Vagina (tissue), 2 donors: Measurements from ENCODE around the gene AGBL1. TPM values are rescaled to one million over a fixed set of nuclear protein-coding genes. Genes with fewer than 3 reads are reported as not detected.
"Not testable (repeated sequence)": the region's sequence is repeated elsewhere in the genome, so short reads cannot be mapped to it uniquely, and the experiment has no call there.

Experiments
- DNase-seq, 2 donors: peaks; one replicate each; pipeline ENCODE4 v3.0.0-alpha.2; 2017; ENCODE audit errors: extremely low spot score in 2 of 2
- H3K27ac ChIP-seq: fragments of 200-600 bp; sonication (generic); one replicate; pipeline ENCODE4 v1.5.1; 2019
- H3K27me3 ChIP-seq: fragments of 200-600 bp; sonication (generic); one replicate; pipeline ENCODE4 v1.5.1; 2019
- H3K36me3 ChIP-seq, 2 donors: fragments of 200-600 bp; sonication (generic); one replicate each; pipeline ENCODE4 v1.5.1; 2017 to 2019
- H3K4me1 ChIP-seq: fragments of 200-600 bp; sonication (generic); one replicate; pipeline ENCODE4 v1.5.1; 2019
- H3K4me3 ChIP-seq, 2 donors: fragments of 200-600 bp; sonication (generic); 1 replicate in 1 of 2; 2 replicates in 1 of 2; pipeline ENCODE4 v1.5.1; 2016 to 2019
- H3K9me3 ChIP-seq: fragments of 200-600 bp; sonication (generic); one replicate; pipeline ENCODE4 v1.5.1; 2019
- CTCF ChIP-seq, 3 experiments: fragments of 450-650 bp in 2 of 3; fragments of 200-600 bp in 1 of 3; sonication (generic) in 1 of 3; IDR thresholded peaks; one replicate each; pipeline ENCODE4 v1.5.1; 2017 to 2019; ENCODE audit warnings: antibody characterized with exemption in 3 of 3, mild to moderate bottlenecking in 2 of 3, moderate library complexity in 2 of 3
- POLR2A ChIP-seq, 2 donors: fragments of 450-650 bp; IDR thresholded peaks; one replicate each; pipeline ENCODE4 v1.6.1; 2017; ENCODE audit warnings: antibody characterized with exemption in 2 of 2, mild to moderate bottlenecking in 2 of 2, moderate library complexity in 2 of 2
- POLR2AphosphoS5 ChIP-seq, 2 donors: sonication (generic); formaldehyde crosslinking; IDR thresholded peaks; one replicate each; pipeline ENCODE4 v1.9.0; 2017; ENCODE audit warnings: antibody characterized with exemption in 2 of 2, mild to moderate bottlenecking in 2 of 2, low read depth in 1 of 2; ENCODE audit not compliant: insufficient read depth in 1 of 2
- intact Hi-C: fragments of 100-400 bp; cut with DNase I; formaldehyde crosslinking; loops from one replicate; pipeline ENCODE4 v1.15.1; 2023
- total RNA-seq: library from RNA; depleted of rRNA; stranded (reverse); fragments of >200 nt; gene quantifications from one replicate; pipeline ENCODE4 v1.2.3, GENCODE V29; 2016

AGBL1 gene
- total RNA-seq, 1 donor from 2014 or later, result not detected

GRCh38 chr15:86876387-86876944 lies 796.8 kb downstream of the AGBL1 start:
- no peaks in the 10 kb centered on the region for H3K9me3 ChIP-seq
- intact Hi-C loops, result no loop called here
- no peaks in the 10 kb centered on the region for H3K27me3 ChIP-seq
- no peak overlapping the region for H3K27ac ChIP-seq
- DNase-seq, result no peak
- no peak for TF ChIP-seq POLR2A (IDR thresholded peaks at IDR 0.05)
- no peak for TF ChIP-seq POLR2AphosphoS5 (IDR thresholded peaks at IDR 0.05; ENCODE audit: insufficient read depth in 1 of 2, low read depth in 1 of 2)
- TF ChIP-seq CTCF (IDR thresholded peaks at IDR 0.05), result no peak
- no peak overlapping the region for H3K4me3 ChIP-seq
- no peaks in the 10 kb centered on the region for H3K4me1 ChIP-seq
- no peaks in the 10 kb centered on the region for H3K36me3 ChIP-seq

- intact Hi-C loops, result no loop called here
- TF ChIP-seq CTCF (IDR thresholded peaks at IDR 0.05) (no peak), POLR2A (IDR thresholded peaks at IDR 0.05) (no peak), POLR2AphosphoS5 (IDR thresholded peaks at IDR 0.05; ENCODE audit: insufficient read depth in 1 of 2, low read depth in 1 of 2) (no peak)
- Histone ChIP-seq H3K36me3 (no peaks in the 10 kb centered on the region), H3K27ac (no peak overlapping the region), H3K27me3 (no peaks in the 10 kb centered on the region), H3K4me1 (no peaks in the 10 kb centered on the region), H3K9me3 (no peaks in the 10 kb centered on the region), H3K4me3 (no peak overlapping the region)
- no peak for DNase-seq
Observed at GRCh38 chr15:86877171-86877631, 797.5 kb downstream of the AGBL1 start.

DNA sequence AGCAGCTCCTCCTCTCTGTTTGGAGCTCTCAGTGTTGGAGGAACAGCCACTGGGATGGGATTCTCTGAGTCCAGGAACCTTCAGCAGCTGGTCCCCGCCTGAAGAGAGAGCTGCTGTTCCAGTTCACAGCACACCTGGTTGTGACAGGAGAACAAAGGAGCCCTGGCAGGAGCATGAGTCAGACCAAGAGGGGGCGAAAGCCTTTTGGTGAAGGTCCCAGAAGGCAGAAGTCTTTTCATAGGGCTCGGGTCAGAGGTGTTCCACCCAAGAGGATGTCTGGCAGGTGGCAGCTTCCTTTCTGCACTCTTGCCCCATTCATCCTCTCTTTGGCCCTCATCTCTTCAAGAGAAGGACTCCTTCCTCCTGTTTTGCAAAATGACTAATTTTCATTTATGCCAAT lies 799.2 kb downstream of the AGBL1 start:
- H3K36me3 ChIP-seq, H3K27ac ChIP-seq, H3K9me3 ChIP-seq, intact Hi-C loops, H3K27me3 ChIP-seq, DNase-seq, H3K4me3 ChIP-seq, H3K4me1 ChIP-seq: not testable (repeated sequence)

- DNase-seq, result no peak
- Histone ChIP-seq H3K27ac (no peak overlapping the region), H3K4me3 (no peak overlapping the region), H3K36me3 (no peaks in the 10 kb centered on the region), H3K4me1 (no peaks in the 10 kb centered on the region), H3K9me3 (no peaks in the 10 kb centered on the region), H3K27me3 (no peaks in the 10 kb centered on the region)
- intact Hi-C loops, result no loop called here
- no peak for TF ChIP-seq POLR2A (IDR thresholded peaks at IDR 0.05)
- no peak for TF ChIP-seq POLR2AphosphoS5 (IDR thresholded peaks at IDR 0.05; ENCODE audit: insufficient read depth in 1 of 2, low read depth in 1 of 2)
- no peak for TF ChIP-seq CTCF (IDR thresholded peaks at IDR 0.05)
Observed at GRCh38 chr15:86879250-86880229, 799.9 kb downstream of the AGBL1 start.

- no peaks in the 10 kb centered on the region for H3K27me3 ChIP-seq
- H3K4me1 ChIP-seq, result no peaks in the 10 kb centered on the region
- H3K4me3 ChIP-seq, result no peak overlapping the region
- no peak for TF ChIP-seq POLR2AphosphoS5 (IDR thresholded peaks at IDR 0.05; ENCODE audit: insufficient read depth in 1 of 2, low read depth in 1 of 2)
- no peak for TF ChIP-seq CTCF (IDR thresholded peaks at IDR 0.05)
- TF ChIP-seq POLR2A (IDR thresholded peaks at IDR 0.05), result no peak
- no peak overlapping the region for H3K27ac ChIP-seq
- no peak for DNase-seq
- H3K9me3 ChIP-seq, result no peaks in the 10 kb centered on the region
- H3K36me3 ChIP-seq, result no peaks in the 10 kb centered on the region
- intact Hi-C loops, result no loop called here
Observed at GRCh38 chr15:86885616-86886015, 805.9 kb downstream of the AGBL1 start.
